ENCODE data around the gene AIDA.
"Not testable (repeated sequence)": the region's sequence is repeated elsewhere in the genome, so short reads cannot be mapped to it uniquely, and the experiment has no call there.

Gene AIDA, protein sequence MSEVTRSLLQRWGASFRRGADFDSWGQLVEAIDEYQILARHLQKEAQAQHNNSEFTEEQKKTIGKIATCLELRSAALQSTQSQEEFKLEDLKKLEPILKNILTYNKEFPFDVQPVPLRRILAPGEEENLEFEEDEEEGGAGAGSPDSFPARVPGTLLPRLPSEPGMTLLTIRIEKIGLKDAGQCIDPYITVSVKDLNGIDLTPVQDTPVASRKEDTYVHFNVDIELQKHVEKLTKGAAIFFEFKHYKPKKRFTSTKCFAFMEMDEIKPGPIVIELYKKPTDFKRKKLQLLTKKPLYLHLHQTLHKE

DNA sequence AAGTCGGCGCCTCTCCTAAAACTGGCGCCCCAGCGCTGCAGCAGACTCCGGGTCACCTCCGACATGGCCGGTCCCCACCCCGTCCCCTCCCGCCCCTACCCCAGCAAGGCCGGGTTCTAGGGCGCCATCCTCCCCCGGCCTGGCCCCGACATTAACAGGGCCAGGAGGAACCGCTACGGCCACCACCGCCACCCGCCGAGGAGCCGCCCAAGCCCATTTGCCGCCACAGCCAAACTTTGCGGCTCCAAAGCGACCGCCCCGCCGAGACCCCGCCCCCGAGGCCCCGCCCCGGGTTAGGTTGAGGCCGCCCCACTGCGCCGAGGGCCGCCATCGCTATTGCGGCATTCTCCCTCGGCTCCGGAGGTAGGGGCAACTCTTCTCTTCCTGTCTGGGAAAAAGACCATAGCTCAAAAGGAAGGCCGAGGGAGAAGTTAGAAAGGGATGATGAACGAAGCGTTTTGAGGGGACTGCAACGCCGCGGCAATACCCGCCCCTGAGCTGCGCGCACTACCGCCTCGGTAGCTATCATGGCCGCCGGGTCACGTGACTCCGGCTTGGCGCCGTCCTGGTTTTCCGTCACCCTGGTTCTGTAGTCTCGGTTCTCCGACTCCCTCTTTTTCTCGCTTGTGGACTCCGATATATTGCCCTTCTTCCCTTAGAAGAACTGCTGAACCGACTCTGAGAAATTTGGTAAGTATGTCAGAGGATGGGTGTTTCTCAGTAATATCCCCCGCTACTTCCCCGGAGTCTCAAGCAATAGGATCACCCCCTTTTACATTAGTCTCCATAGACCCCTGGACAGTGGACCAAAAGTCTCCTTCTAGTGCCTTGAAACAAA is at the start of gene AIDA, which contains the start of gene BROX:
AIDA (minus strand) TSS at position 239 of the 838 bp plus-strand sequence; CDS start at position 65, 174 bp downstream.
BROX (plus strand) TSS at position 312 of the 838 bp plus-strand sequence. CDS start 3,136 bp downstream, outside the sequence.
- DNase-seq (ENCODE audit: low read depth), result peak; percentile 96

DNA sequence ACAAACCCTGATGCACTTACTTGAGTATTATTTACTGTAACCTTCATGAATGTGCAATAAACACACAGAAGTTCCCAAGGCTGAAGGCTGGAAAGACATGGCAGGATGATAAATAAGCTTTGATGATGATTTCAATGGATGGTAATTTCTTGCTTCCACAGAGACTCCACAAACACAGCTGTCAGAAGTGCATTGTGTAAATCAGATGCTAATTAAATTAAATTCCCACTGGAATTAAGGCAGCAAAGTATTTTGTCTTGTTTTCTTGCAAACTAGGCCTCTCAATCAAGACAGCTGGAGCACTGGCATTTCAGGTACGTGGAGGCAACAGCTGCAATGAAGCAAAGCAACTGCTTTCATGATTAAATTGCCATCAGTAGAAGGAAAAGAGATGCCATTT is 48.8 kb upstream of the AIDA start:
- no peak for DNase-seq (ENCODE audit: low read depth)

DNA sequence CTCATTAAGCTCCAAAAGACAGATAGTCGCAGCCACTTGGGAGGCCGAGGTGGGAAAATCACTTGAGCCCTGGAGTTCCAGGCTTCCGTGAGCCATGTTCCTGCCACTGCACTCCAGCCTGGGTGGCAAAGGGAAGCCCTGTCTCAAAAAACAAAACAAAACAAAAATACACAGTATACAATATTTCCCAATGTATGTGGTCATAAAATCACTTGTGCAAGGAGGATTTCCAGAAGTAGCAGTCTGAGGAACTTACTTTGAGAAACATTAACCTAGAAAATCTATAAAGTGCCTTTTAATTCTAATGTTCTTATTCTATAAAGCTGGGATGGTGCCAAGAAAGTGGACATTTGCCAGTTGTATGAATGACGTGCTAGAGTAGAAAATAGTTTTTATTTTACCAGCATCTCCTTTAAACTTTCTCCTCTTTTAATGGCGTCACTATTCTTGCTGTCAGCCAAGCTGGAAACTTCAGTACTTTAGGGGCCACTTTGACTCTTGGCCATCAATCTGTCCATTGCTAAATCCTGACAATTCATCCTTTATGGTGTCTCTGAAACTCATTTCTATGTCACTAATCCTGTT is 47.3 kb upstream of the AIDA start:
- DNase-seq (ENCODE audit: low read depth), result no peak

DNA sequence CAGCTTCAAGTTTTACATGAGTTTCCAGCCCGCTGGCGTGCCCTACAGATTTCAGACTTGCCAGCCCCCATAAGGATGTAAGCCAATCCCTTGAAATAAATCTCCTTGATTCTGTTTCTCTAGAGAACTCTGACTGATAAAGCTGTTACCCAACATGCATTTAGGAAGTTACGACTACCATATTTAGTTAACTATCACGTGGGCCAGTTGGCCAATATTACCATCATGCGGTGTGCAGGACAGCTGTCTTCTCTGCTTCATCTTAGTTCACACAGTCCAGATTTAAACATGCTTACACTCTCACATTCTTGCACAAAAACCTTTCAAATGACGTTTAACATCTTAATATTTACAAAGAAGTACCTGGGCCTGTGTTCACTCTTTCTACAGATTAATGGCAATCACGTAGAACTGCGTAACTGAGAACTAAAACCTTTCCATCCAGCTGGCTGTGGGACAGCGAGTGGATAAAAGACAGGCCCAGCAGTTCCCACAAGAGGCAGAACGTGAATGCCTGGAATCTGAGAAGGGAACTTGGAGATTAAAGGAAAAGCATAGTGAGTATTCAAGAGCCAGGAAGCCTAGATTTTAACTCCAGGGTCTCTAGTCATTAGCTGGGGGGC is 45.5 kb upstream of the AIDA start:
- no peak for DNase-seq (ENCODE audit: low read depth)

DNA sequence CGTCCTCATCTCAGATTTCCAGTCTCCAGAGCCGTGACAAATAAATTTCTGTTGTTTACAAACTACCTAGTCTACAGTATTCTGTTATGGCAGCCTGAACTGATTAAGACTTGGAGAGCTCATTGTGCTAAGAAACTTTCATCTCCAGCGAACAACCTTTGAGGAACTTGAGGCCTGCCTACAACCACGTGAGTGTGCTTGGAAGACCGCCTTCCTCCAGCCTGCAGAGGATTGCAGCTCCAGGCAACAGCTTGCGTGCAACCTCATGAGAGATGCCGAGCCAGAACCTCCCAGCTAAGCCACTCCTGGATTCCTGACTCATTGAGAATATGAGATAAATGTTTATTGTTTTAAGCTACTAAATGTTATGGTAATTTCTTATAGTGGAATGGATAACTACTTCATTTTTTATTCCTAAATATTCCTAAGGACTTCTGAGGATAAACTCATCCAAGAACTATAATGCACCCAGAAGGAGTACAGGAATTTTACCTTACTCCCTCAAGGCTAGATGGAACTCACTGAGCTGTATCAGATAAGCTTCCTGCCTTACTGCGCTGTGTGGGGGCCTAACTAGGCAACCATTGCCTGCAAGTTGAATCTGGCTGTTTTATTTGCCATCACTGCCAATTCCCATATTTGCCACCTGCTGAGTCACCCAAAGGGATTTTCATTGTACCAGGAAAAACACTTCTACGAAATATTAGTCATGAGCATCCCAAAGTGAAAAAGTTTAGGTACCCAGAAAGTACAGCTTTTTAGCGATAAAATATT is 42.3 kb upstream of the AIDA start:
- no peak for DNase-seq (ENCODE audit: low read depth)

DNA sequence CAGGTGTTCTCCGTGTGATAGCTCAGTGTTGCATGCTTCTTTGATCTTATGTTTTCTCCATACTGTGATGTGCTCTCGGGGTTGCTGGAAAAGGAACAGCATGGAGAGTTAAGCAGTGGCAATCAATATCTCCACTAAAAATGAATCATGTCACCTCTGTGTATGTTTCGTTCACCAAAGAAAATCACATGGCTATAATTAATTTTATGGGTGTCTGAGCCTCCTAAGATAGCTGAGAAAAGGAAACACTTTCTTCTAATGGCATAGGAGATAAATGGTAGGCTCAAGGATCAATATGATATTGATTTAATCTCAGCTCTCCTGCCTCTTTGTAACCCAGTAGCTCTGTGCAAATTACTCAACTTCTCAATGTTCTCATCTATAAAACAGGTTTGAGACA is 39.0 kb upstream of the AIDA start:
- DNase-seq (ENCODE audit: low read depth), result no peak

DNA sequence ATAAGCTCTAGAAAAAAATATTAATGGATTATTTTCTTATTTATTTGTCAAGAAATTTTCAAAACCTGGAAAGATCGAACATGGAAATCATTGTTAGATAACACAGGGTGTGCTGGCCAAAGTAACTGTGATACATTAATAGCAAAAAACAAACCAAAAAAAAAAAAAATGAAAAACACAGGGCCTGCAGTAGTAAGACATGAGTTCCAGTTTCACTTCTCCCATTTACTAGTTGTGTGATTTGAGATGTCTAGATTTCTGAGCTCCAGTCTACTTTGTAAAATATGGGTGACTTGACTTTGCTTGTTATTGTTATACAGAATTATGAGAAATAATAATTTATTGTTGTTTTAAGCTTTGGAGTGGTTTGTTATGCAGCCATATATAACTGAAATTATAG is 38.4 kb upstream of the AIDA start:
- no peak for DNase-seq (ENCODE audit: low read depth)

DNA sequence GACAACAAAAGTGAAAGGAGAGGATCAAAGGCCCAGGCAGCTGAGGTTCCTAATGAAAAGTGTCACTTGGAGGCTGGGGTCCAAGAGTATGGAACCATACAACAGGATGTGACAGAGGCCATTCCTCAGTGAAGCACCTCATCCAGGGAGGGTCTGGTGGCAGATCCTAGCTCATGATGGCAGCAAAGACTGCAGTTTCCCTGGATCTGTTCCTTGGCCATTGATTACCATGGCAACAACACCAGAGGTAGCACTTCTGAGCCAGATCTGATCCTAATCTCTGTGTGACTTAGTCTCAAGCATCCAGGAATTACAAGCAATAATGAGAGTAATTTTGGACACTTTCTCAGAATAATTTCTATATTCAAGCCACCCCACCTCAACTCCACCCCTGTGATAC is 37.6 kb upstream of the AIDA start:
- no peak for DNase-seq (ENCODE audit: low read depth)

DNA sequence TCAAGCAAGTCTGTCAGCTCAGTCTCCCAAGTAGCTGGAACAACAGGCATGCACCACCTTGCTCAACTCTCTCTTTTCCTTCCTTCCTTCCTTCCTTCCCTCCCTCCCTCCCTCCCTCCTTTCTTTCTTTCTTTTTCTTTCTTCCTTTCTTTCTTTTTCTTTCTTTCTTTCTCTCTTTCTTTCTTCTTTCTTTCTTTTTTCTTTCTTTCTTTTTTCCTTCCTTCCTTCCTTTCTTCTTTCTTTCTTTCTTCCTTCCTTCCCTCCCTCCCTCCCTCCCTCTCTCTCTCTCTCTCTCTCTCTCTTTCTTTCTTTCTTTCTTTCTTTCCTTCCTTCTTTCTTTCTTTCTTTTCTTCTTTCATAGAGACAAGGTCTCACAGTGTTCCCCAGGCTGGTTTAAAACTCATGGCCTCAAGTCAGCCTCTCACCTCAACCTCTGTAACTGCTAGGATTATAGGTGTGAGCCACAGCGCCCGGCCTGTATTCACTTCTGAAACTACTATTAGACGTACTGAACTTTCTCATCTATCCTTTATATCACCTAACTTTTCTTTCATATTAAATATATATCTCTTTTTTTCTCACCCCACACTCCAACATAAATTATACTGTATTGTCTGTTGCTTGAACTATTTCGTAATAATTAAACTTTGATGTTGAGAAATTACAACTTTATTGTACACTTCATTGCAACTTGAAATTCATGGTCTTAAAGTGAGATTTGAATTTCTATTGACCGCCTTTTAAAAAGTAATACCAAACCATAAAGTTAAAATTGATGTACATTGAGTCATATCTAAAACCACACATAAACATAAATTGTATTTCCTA is 29.6 kb upstream of the AIDA start:
- DNase-seq (ENCODE audit: low read depth), result not testable (repeated sequence)

DNA sequence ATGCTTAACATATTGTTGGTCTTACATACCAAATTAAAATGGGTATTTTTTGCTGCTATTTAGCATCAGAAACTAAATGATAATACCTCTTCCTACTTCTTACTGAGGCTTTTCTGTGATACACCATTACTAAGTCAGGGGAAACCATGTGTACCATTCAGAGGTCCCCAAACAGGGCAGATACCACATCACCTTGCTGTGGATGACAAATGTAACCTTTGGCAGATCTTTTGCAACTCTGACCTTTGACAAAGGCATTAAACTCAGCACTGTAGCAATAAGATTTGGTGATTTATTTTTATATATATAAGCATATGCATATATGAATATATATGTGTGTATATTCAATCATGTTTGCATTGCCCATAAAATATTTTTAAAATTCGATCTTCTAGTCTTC is 27.6 kb upstream of the AIDA start:
- no peak for DNase-seq (ENCODE audit: low read depth)

DNA sequence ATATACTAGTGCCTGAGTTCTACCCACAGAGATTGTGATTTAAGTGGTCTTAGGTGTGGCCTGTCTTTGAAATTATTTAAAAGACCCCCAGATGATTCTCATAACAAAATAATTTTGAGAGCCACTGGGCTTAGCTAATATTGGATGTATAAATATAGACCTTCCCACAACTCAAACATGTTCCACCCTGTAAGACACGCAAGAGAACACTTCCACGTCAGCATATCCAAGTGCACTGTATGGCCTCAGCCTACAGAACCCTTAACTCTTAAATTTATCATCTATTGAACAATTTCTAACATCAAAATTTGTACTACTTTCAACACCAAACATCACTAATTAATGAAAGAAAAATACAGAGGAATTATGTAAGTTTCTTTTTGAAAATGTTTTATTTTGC is 27.2 kb upstream of the AIDA start:
- DNase-seq (ENCODE audit: low read depth), result no peak

DNA sequence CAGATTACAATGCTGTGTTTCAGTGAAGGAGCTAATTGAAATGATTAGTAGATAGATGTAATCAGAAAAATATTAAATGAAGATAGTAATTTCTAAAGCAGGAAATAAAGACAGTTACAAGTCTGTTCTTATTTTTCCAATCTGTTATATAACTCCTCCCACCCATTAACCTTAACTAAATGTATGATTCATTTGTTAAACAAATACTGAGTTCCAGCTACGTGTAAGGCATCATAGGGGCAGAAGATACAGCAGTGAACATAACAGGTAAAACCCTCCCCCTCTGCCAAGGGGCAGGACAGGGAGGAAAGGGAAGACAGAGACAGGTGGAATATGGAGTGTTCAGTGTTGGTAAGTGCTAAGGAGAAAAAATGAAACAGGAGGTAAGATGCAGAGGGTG is 24.7 kb upstream of the AIDA start, which contains the start of gene FAM177B:
FAM177B (plus strand) TSS at position 231 of the 400 bp plus-strand sequence. CDS start 9,344 bp downstream, outside the sequence.
- DNase-seq (ENCODE audit: low read depth), result no peak

DNA sequence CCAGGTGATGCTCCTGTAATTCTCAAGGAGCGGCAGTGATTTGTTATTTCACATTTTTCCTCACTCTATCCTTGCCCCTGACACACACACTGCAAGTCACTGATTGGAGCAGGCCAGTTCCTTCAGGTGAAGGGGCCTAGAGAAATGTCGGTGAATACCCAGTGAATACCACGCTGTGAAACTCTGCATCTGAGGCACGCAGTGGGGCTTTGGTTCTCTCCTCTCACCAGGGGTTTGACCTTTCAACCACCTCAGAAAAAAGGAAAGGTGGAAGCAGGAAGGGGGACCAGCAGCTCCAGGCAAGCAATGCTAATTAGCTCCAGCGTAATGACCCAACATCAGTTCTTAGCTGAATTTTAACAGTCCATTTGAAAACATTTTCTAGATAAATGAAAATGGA is 24.2 kb upstream of the AIDA start:
- no peak for DNase-seq (ENCODE audit: low read depth)

DNA sequence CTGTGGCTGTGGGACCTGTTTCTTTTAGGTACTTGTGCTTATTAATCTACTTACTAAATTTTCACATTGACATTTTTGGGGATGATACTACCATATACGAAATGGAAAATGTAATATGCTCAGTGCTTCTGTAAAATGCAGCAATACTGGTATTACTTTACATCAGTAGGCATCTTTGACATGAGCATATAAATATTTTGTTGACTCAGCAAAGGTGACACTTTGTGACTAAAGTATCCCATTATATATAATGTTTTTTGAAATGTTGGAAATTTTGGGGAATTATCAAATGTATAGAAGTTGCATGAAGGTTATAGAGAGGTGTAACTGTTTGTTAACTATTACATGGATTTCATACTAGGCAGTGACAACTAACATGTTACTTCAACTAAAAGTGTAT is 22.4 kb upstream of the AIDA start:
- no peak for DNase-seq (ENCODE audit: low read depth)

DNA sequence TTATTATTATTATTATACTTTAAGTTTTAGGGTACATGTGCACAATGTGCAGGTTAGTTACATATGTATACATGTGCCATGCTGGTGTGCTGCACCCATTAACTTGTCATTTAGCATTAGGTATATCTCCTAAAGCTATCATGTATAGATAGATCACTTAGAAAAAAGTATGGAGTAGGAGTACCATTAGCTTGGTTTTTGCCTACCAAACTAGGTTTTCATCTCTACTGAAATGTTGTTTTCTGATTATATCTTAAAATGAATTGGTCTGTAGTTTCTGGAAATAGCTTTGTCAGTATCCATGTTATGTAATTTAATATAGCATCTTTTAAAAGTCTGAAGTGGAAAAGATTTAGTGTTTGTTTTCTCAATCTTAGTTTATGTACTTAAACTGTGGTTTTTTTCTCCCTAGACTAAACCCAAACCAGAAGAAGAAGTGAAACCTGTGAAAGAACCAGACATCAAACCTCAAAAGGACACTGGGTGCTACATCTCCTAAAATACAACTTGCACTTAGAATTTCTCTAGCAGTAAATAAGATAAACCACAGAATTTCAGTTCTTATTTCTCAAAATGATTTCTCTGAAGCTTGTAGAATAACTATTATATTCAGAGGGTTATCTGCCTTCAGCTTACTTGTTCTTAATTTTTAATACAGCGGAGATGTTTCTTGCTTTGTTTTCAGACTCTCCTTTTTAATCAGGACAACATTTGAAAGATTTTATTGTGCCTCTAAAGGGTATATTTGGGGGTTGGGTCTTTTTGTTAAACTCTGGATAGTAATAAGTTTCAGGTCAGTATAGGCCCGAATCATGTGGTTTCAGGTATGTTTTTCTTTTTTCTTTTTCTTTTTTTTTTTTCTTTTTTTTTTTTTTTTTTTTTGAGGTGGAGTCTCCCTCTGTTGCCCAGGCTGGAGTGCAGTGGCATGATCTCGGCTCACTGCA is 20.2 kb upstream of the AIDA start:
- no peak for DNase-seq (ENCODE audit: low read depth)

DNA sequence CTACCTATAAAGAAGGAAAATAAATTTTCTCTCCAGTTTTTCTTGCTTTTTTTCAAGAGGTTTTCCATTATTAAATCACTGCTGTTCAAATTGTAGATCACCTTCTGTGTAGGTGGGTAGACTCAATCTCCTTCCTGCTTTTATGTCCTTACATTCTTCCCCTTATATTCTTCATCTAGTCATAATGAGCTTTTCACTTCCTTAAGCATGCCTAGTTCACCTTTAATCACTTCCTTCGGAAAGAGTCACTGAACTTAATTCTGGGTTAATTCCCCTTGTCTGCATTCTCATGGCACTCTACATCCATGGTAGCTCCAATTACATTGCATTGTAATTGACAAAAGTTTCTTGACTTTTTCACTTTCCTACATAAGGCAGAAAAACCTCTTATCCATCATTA is 18.6 kb upstream of the AIDA start:
- no peak for DNase-seq (ENCODE audit: low read depth)

DNA sequence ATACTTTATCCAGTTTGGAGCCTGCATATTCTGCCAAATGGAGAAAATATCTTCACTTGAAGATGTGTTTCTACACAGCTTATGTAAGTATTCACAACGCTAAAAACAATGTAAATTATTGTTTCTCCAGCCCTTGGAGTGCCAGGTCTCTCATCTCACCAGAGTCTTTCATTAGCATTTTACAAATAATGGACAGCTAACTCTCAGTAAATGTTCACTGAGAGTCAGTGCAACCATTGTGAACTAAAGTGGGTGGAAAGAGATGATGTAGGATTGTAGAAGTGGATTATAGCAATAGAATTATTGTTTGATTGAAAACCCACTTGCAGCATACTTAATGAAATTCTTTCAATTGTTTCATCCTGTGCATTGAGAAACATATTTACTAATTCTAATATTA is 16.5 kb upstream of the AIDA start:
- no peak for DNase-seq (ENCODE audit: low read depth)

DNA sequence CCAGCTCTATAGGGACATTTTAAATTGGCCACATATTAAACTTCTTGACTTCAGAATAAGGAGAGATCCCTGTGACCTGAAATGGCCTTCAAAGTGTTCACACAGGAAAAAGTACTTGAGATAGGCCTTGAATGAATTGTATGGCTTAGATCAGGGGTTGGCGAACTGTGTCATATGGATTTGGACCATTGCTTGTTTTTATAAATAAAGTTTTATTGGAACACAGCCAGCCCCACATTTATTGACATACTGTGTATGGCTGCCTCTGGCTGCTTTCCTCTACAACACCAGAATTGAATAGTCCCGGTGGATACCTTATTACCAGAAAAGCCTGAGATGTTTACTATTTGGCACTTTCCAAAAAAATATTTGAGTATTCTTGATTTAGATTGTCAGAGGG is 4.1 kb upstream of the AIDA start:
- no peak for DNase-seq (ENCODE audit: low read depth)

Data from stimulated activated CD8-positive, alpha-beta memory T cell treated with anti-CD3 and anti-CD28 coated beads, Interleukin-4, amount 100 ng/mL, for 24 hours (primary cell).